BLaER1 treated with 17β-estradiol and CSF1 and Interleukin-3, amounts not matched to agents 10 nM and 100 nM (cell line): ENCODE results near the gene STX16.

Experiments
- H3K27ac ChIP-seq, 11 experiments: shearing (Covaris generic); formaldehyde crosslinking; 2 replicates each; pipeline ENCODE4 v1.8.1; 2022
- H3K27me3 ChIP-seq, 11 experiments: shearing (Covaris generic); formaldehyde crosslinking; 2 replicates each; pipeline ENCODE4 v1.8.1; 2022
- H3K36me3 ChIP-seq, 11 experiments: shearing (Covaris generic); formaldehyde crosslinking; 2 replicates each; pipeline ENCODE4 v1.8.1; 2022
- H3K4me1 ChIP-seq, 10 experiments: shearing (Covaris generic); formaldehyde crosslinking; 2 replicates each; pipeline ENCODE4 v1.8.1; 2022
- H3K4me2 ChIP-seq, 11 experiments: shearing (Covaris generic); formaldehyde crosslinking; 2 replicates each; pipeline ENCODE4 v1.8.1; 2022
- H3K4me3 ChIP-seq, 10 experiments: shearing (Covaris generic); formaldehyde crosslinking; 2 replicates each; pipeline ENCODE4 v1.8.1; 2022
- H3K9ac ChIP-seq, 11 experiments: shearing (Covaris generic); formaldehyde crosslinking; 2 replicates each; pipeline ENCODE4 v1.8.1; 2022
- H3K9me3 ChIP-seq, 11 experiments: shearing (Covaris generic); formaldehyde crosslinking; replicated peaks in 1 of 11; 2 replicates each; pipeline ENCODE4 v1.8.1; 2022
- H4K20me1 ChIP-seq, 11 experiments: shearing (Covaris generic); formaldehyde crosslinking; 2 replicates each; pipeline ENCODE4 v1.8.1; 2022
- Cebpa-rat ChIP-seq, 11 experiments: shearing (Covaris generic); IDR thresholded peaks; 2 replicates each; pipeline ENCODE4 v1.8.1; 2022

STX16 gene

GRCh38 chr20:58714923-58715351 lies 63.9 kb downstream of the STX16 start:
- Histone ChIP-seq H3K9me3 (no peaks in the 10 kb centered on the region), H3K4me1 (peaks cover 0 to 50% (median 33%) of the 10 kb centered on the region in 10 experiments; a peak in 16 of 20 replicates), H3K4me3 (no peak overlapping the region), H3K4me2 (no peak overlapping the region), H3K9ac (no peak overlapping the region), H3K27me3 (no peaks in the 10 kb centered on the region), H3K36me3 (no peaks in the 10 kb centered on the region), H3K27ac (no peak overlapping the region), H4K20me1 (peaks cover 0 to 50% (median 7%) of the 10 kb centered on the region in 11 experiments; a peak in 6 of 22 replicates)
- TF ChIP-seq Cebpa-rat (IDR thresholded peaks at IDR 0.05): no peak

DNA sequence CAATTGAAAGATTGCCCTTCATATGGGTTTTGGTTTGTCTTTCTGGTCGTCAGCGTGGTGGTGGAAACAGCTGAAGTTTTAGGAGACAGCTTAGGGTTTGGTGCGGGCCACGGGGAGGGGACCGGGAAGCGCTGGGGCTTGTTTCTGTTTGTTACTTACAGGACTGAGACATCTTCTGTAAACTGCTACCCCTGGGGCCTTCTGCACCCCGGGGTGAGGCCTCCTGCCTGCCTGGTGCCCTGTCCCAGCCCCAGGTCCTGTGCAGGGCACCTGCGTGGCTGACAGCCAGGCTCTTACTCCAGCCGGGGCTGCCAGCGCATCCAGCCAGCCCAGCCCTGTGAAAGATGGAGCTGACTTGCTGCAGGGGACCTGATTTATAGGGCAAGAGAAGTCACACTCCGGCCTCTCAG lies 64.3 kb downstream of the STX16 start:
- Histone ChIP-seq H4K20me1 (peaks cover 0 to 50% (median 7%) of the 10 kb centered on the region in 11 experiments; a peak in 6 of 22 replicates), H3K4me3 (no peak overlapping the region), H3K9me3 (no peaks in the 10 kb centered on the region), H3K27ac (no peak overlapping the region), H3K27me3 (no peaks in the 10 kb centered on the region), H3K36me3 (no peaks in the 10 kb centered on the region), H3K9ac (no peak overlapping the region), H3K4me2 (no peak overlapping the region), H3K4me1 (peaks cover 0 to 51% (median 33%) of the 10 kb centered on the region in 10 experiments; a peak in 16 of 20 replicates)
- no peak for TF ChIP-seq Cebpa-rat (IDR thresholded peaks at IDR 0.05)

- no peak overlapping the region for H3K4me3 ChIP-seq
- TF ChIP-seq Cebpa-rat (IDR thresholded peaks at IDR 0.05): no peak
- no peak overlapping the region for H3K27ac ChIP-seq
These were observed 64.9 kb downstream of the STX16 start for GRCh38 chr20:58715801-58716475.

GRCh38 chr20:58716476-58717277 lies 65.6 kb downstream of the STX16 start:
- H3K4me2 ChIP-seq: peak overlapping the region in 9 of 11 experiments; percentile 28 to 74 (median 63); a peak in 17 of 22 replicates
- H3K27me3 ChIP-seq: no peaks in the 10 kb centered on the region
- H3K4me3 ChIP-seq: no peak overlapping the region; a peak in 1 of 20 replicates
- H3K9ac ChIP-seq: peak overlapping the region in 5 of 11 experiments; percentile 12 to 47 (median 19); a peak in 4 of 22 replicates
- H3K36me3 ChIP-seq: no peaks in the 10 kb centered on the region
- peaks cover 0 to 51% (median 32%) of the 10 kb centered on the region in 10 experiments; a peak in 16 of 20 replicates for H3K4me1 ChIP-seq
- no peaks in the 10 kb centered on the region for H3K9me3 ChIP-seq
- H4K20me1 ChIP-seq: peaks cover 0 to 45% (median 7%) of the 10 kb centered on the region in 11 experiments; a peak in 6 of 22 replicates
- H3K27ac ChIP-seq: 0 out of 22 replicates have a peak overlapping the region, but pooled peaks of 1 of the 11 experiments have one; percentile 13
- TF ChIP-seq Cebpa-rat (IDR thresholded peaks at IDR 0.05): no peak

More at GRCh38 chr20:58715801-58716475, 64.9 kb downstream of the STX16 start:
- H3K27me3 ChIP-seq: no peaks in the 10 kb centered on the region
- no peaks in the 10 kb centered on the region for H3K36me3 ChIP-seq
- peaks cover 0 to 50% (median 7%) of the 10 kb centered on the region in 11 experiments; a peak in 6 of 22 replicates for H4K20me1 ChIP-seq
- peak overlapping the region in 4 of 11 experiments; percentile 12 to 47 (median 19); a peak in 4 of 22 replicates for H3K9ac ChIP-seq
- no peaks in the 10 kb centered on the region for H3K9me3 ChIP-seq
- peak overlapping the region in 8 of 11 experiments; percentile 28 to 74 (median 64); a peak in 17 of 22 replicates for H3K4me2 ChIP-seq
- H3K4me1 ChIP-seq: peaks cover 0 to 51% (median 33%) of the 10 kb centered on the region in 10 experiments; a peak in 16 of 20 replicates

DNA sequence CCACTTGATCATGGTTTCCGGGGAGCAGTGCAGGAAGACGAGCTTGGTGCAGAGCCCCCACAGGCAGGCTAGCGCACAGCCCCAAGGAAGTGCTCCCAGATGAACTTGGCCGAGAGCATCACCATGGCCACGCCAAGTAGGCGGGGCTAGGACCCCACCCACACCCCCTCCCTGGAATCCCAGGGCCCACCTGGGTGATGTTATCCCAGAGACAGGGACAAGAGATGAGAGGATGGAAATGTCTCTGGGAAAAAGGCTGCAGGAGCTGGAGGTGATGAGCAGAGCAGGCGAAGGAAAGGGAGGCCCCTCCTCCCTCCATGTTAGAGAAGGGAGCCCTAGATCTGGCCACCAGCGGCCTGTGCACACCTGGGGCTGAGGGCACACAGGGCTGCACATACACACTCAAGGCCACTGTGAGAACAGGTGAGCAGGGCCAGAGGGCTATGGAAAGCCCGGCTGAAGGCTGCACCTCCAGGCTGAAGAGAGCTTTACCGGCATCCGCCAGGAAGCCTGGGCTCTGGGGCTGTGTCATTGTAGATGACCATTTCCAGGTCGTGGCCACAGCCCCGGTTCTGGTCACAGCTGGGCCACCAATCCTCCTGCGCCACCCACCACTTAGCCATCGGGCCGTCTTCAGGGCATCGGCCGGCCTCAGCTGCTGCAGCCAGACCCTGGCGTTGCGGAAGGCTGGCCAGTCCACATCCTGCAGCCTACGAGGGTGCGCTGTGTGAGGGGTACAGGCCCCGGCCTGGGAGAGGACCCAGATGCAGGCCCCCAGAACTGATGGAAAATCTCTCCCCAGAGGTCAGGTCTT lies 66.4 kb downstream of the STX16 start:
- Histone ChIP-seq H3K4me2 (peak overlapping the region in 8 of 11 experiments; percentile 28 to 74 (median 64); a peak in 15 of 22 replicates), H3K27me3 (no peaks in the 10 kb centered on the region), H3K27ac (no peak overlapping the region), H3K9me3 (no peaks in the 10 kb centered on the region), H3K9ac (peak overlapping the region in 2 of 11 experiments; percentile 23 to 47; a peak in 2 of 22 replicates), H3K4me3 (no peak overlapping the region; a peak in 1 of 20 replicates), H4K20me1 (peaks cover 0 to 42% (median 7%) of the 10 kb centered on the region in 11 experiments; a peak in 6 of 22 replicates), H3K36me3 (no peaks in the 10 kb centered on the region), H3K4me1 (peaks cover 0 to 44% (median 24%) of the 10 kb centered on the region in 10 experiments; a peak in 16 of 20 replicates)
- TF ChIP-seq Cebpa-rat (IDR thresholded peaks at IDR 0.05): no peak

- H4K20me1 ChIP-seq: peaks cover 0 to 36% (median 7%) of the 10 kb centered on the region in 11 experiments; a peak in 6 of 22 replicates
These were observed 67.1 kb downstream of the STX16 start for GRCh38 chr20:58718121-58718563.

DNA sequence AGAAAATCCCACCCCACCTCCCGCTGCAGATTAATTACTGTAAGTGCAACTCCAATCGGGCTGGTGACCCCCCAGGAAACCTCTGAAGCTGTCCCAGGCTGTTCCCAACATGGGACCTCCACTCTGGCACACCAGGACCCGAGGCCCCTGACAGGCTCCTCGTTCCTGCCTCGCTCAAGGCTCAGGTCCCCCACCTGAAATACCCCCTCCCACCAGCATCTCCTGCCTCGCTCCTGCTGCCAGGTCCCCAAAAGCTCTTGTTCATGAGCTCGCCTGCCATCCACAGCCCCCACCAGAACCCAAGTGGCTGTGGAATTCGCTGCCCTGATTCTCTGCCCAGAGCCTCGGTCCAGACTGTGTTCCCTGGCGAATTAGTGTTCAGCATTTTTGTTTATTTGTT lies 67.6 kb downstream of the STX16 start:
- Histone ChIP-seq H3K4me2 (no peak overlapping the region), H3K9ac (no peak overlapping the region), H3K36me3 (no peaks in the 10 kb centered on the region), H4K20me1 (peaks cover 0 to 31% (median 7%) of the 10 kb centered on the region in 11 experiments; a peak in 6 of 22 replicates), H3K27me3 (no peaks in the 10 kb centered on the region), H3K4me1 (peaks cover 0 to 32% (median 15%) of the 10 kb centered on the region in 10 experiments; a peak in 16 of 20 replicates), H3K9me3 (no peaks in the 10 kb centered on the region), H3K27ac (no peak overlapping the region), H3K4me3 (no peak overlapping the region)
- no peak for TF ChIP-seq Cebpa-rat (IDR thresholded peaks at IDR 0.05)

More at GRCh38 chr20:58718121-58718563, 67.1 kb downstream of the STX16 start:
- H3K27me3 ChIP-seq: no peaks in the 10 kb centered on the region
- no peak overlapping the region for H3K9ac ChIP-seq
- no peaks in the 10 kb centered on the region for H3K36me3 ChIP-seq
- H3K9me3 ChIP-seq: no peaks in the 10 kb centered on the region
- H3K4me2 ChIP-seq: no peak overlapping the region
- H3K4me1 ChIP-seq: peaks cover 0 to 38% (median 18%) of the 10 kb centered on the region in 10 experiments; a peak in 16 of 20 replicates
- no peak overlapping the region for H3K4me3 ChIP-seq
- no peak for TF ChIP-seq Cebpa-rat (IDR thresholded peaks at IDR 0.05)
- H3K27ac ChIP-seq: no peak overlapping the region

GRCh38 chr20:58719258-58719657 lies 68.2 kb downstream of the STX16 start:
- TF ChIP-seq Cebpa-rat (IDR thresholded peaks at IDR 0.05): no peak
- H3K4me2 ChIP-seq: peak overlapping the region in 5 of 11 experiments; percentile 4 to 34 (median 20); a peak in 4 of 22 replicates
- no peaks in the 10 kb centered on the region for H3K27me3 ChIP-seq
- H3K9ac ChIP-seq: no peak overlapping the region
- no peak overlapping the region for H3K27ac ChIP-seq
- H3K4me1 ChIP-seq: peaks cover 0 to 28% (median 15%) of the 10 kb centered on the region in 10 experiments; a peak in 16 of 20 replicates
- no peaks in the 10 kb centered on the region for H3K36me3 ChIP-seq
- H3K4me3 ChIP-seq: no peak overlapping the region
- H4K20me1 ChIP-seq: peaks cover 0 to 31% (median 7%) of the 10 kb centered on the region in 11 experiments; a peak in 6 of 22 replicates
- no peaks in the 10 kb centered on the region for H3K9me3 ChIP-seq
